Activated CD4-positive, alpha-beta T cell treated with anti-CD3 and anti-CD28 coated beads for 48 hours (primary cell): ENCODE measurements around the gene VDR.

ENCODE experiments used
- DNase-seq: peaks from one replicate; pipeline ENCODE4 v3.0.0-alpha.2; 2020

VDR gene

DNA sequence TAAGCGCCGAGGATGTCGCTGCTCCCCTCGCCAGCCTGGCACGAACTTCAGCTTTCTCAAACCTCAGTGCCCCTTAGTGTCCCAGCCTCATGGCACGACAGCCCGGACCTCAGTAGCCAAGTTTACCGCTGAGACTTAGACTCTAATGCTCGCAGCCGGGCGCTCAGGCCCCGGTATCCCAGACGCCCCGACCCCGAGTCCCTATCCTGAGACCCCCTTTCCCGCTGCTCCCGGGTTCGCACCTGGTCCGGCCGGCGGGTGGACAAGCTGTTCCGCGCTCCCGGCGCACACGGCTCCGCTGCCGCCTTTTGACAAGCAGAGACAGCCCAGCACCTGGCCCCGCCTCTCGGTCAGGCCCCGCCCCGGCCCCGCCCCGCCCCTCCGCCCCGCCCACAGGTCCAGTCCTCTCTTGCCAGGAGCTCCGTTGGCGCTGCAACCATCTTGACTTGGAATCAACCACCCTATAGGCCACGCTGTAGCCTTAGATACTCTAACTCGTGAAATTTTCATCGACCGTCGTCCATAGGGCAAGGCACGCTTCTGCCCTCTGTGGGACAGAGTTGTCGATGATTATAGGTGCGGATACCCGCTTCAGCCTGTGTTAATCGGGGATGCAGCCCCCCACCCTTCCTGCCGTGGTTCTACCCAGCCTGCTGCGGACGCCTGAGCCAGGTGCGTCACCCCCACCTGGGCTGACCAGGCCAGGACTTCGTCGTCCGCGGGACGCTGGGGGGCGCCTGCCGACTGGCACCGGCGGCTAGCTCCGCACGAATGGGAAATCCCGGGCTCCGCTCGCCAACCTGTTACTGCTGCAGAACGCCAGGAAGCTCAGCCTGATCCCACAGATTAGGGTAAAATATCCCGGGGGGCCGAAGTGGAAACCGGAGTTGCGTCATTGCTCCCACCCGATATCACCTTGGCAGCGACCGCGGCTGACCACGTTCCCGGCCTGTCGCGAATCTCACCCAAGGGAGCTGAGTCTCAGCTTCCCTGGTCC, at the start of gene VDR:
Gene VDR (minus strand): TSS at position 282 of the 997 bp plus-strand sequence. CDS start 25,881 bp downstream, outside the sequence.
- peak; percentile 83 for DNase-seq

DNA sequence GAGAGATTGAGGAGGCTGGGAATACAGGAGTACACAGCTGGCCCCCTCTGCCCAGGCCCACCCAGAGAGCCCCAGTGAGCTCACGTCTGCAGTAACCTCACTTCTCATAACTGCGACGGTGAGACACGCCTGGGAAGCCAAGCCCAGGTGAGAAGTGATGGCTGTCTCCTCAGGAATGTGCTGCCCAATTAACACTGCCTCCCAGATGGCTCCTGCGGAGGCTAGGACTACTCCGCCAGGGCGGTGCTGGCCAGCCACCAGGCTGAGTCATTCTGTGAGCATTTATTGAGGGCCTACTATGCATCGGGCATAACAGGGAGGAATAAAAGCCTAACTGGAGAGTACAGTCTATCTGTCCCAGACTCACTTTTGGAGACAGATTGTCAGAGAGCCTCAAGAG, 49.3 kb upstream of the VDR start:
- DNase-seq: no peak

DNA sequence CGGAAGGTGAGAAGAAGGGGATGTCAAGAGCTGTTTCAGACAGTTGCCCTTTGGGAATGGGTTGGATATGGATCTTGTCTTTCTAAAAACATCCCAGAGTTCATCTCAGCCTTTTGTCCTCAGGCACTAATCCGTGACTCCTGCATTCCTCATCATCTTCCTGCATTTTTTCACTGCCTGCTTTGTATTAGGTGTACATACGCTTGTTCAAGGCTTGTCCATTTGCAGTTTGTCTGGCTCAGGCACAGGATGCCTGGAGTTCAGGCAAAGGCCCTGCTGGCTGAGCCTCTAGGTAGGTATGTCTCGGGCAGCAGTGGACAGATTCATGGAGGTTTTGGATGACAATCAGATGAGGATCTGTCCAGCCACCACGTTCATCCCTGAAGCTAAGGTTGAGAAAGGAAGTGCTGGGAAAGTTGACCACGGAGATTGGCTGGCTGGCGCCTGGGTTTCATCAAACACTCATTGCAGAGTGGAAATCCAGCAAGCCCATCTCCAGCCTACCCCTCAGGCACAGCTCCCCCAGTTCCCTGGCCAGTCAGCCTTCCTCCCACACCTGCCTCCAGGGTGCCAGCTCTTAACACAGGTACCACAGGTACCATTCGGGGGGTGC, 46.2 kb upstream of the VDR start:
- no peak for DNase-seq

DNA sequence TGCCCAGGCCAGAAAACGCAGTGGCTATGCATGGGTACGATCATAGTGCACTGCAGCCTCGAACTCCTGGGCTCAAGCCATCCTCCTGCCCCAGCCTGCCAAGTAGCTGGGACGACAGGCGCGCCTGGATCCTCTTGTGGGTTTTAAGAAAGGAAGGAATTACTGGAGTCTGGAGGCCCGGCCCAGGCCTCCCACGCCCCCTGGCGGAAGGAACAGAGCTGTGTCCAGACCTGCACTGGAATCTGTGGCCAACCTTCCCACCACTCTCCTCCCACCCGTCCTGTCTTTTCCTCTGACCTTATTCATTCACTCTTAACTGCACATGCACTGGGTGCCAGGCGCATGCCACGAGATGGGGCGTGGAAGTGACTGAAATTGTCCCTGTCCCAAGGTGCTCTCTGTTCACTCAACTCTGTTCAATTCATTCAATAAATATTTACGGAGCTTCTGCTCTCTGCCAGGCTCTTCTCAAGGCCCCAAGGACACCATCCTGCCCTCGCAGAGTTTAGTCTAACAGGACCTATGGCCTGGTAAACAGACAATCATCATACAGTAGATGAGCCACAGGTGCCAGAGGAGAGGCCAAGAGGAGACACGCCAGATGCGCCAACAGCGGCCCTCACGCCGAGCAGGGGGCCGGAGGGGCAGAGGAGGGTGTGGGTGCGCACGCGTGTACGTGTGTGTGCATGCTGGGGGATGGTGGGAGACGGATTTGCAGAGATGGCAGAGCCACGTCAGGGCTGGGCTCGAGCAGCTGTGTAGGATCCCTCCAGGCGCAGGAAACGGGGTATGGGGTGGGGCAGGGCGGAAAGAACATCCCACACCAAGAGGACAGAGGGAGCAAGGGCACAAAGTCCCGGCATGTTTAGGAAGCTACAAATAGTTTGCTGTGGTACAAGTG, 44.9 kb upstream of the VDR start:
- peak; percentile 71 for DNase-seq

DNA sequence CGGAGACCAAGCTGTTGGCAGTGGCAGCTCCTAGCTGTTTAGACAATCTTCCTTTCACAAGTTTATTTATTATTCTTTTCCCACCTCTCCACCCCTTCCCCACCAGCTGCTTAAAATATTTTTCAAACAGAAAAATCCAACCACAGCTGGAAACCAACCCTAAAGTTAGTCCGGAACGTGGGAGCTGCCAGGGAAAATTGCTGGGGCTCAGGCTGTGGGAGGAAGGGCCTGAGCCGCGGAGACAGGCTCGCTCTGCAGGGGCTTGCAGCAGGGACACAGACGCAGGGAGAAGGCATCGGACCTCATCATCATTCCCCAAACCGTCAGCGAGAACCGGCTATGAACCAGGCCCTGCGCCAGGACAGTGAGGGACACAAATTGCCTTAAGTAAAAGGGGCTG, 42.5 kb upstream of the VDR start:
- no peak for DNase-seq

DNA sequence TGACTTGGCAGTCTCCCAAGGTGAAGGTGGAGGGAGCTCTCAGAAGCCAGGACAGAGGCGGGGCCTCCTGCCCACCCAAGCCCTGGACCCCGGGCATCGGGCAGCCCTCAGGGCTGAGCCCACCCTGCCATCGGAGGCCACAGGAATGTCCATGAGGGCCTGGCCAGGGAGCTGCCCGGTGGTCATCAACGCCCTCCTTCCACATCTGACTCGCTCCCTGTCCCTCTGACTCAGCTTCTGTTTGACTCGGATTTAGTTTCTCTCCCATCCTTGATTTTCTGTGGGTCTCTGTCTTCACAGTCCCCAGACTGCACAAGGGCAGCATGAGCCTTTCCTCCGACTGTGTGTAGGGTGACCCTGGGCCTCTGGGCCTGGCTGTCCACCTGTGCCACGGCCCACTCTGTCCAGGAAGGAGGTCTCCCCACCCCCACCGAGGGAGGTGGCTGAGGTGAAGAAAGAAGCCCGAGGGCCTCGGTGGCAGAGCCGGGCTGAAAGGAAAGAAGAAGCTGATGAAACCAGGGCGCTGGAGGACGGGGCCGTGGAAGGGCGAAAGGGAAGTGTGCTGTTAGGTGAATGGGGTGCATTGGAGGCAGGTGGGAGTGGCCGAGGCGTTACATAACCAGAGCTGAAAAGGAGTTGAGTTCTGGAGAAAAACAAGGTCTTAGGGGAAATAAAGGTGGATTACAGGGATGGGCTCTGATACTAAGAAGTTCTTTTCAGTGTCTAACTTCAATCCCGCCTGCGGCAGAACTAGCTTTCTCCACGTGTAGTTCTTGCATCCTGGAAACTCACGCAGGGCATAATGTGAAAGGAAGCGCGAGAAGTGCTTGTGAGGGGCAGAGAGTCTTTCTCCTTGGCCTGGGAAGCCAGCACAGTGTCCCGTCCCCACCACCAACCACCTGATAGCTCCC, 41.9 kb upstream of the VDR start:
- no peak for DNase-seq

DNA sequence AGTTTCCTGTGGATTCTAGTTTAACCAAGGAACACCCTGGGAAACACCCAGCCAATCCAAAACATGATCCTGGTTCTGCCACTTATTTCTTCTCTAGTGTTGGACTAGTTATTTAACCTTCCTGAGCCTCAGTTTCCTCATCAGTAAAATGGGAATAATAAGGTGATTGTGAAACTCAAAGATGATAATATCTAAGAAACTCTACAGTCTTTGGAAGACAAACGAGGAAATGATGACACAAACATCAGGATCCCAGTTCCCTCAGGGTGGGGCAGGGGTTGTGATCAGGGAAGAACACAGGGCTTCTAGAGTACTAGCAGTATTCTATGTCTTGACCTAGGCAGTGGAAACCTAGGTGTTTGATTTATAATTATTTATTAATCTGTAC, 40.5 kb upstream of the VDR start:
- no peak for DNase-seq

DNA sequence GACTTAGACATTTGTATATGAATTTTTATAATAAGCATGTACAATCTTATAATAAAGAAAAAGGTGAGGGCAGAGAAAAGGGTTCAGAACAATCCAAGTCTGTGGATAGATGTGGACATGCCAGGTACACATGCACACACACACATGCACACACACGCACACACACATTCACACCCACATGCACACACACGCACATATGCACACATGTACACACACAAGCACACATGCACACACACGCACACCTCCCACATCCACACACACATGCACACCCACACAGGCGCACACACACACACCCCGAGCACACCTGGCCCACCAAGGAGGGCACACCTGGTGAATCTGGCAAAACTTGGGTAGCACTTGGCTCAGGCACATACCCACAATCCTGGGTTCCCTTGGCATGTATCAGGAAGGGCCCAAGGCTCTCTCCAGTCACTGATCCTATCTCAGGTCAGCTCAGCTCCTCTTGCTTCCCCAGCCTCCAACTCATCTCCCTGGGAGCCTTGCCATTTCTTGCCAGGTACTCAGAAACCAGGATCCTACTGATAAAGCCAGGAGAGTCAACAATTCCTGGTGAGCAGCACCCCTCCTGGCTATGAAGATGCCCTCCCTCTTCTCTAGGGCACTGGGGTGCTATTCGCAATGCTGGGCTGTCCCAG, 40.0 kb upstream of the VDR start:
- DNase-seq: no peak

DNA sequence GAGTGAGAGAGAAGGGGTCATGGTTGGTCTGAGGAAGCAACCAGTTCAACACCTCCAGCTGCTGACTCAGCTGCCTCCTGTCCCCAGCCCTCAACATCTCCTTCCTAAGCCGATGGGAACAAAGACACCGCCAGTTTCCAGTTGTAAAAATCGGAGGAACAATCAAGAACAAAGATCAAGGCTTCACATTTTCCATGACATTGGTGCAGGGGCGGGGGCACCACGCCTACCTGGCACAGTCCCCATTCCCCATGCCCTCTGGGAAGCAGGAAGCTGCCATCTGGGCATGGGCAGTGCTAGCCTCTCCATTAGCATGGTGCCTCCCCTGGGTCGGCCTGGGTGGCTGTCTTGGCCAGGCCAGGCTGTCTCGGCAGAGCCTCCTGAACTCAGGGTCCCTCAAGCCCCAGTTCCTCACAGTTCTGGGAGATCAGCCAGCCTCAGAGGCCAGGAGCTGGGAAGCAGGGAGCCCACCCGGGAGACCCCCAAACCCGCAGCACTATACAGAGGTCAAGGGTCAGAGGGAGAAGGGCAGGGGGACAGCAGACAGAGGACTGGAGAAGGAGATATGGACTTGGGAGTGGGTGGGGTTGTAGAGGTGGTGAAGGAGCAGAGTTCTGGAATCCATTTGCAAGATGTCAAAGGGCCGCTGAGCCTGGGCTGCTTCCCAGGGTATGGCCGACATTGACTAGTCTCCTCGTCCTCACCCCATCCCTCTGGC, 39.0 kb upstream of the VDR start:
- no peak for DNase-seq

DNA sequence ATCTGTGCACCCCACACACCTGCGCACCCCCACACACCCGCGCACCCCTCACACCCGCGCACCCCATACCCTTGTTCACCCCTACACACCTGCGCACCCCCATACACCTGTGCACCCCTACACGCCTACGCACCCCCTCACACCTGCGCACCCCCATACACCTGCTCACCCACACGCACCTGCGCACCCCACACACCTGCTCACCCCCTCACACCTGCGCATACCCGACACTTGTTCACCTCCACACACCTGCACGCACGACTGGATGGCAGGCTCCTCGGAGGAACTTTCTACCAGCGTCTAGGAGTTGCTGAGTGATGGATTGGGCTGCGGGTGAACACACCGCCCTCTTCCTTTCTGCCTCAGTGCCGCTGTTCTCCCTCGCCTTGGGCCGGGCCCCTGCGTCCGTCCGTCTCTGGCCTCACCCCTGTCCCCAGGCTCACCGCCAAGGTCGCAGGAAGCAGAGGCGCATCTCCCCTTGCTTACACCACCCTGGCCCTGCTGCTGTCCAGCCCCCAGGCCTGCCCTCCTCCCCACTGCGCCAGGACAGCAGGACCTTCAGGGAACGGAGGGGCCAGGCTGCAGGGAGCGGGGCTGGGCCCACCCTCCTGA, 37.9 kb upstream of the VDR start:
- DNase-seq: no peak

DNA sequence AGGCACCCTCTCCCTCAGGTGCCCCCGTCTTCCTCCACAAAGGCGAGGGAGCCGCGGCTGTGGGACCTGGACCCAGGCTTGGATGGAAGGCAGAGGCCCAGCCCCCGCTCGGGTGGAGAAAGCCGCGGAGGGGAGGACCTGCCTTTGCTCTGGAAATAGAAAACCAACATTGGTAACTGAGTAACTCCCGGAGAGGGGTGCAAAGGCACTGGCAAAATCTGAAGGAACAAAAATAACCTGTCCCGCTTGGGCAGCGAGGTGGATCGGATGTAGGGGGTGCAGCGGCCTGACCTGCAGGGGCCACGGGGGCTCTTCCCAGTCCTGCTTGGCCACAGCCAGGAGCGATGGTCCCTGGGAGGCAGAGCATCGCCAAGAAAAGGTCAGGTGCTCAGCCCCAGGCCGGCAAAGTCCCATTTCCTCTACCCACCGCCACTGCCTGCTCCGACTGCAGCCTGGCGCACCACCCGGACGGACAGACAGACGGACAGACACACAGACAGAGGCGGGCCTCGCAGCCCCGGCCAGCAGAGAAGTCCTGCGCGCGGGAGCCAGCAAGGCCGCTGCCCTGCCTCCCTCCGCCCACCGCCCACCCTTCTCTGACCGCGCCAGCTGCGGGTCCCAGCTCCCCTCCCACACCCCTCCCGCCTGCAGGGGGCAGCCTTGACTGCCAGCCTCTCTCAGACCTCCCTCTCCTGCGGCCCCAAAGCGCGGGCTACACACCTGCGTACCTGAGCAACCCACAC, 37.2 kb upstream of the VDR start:
- DNase-seq: peak; percentile 64

DNA sequence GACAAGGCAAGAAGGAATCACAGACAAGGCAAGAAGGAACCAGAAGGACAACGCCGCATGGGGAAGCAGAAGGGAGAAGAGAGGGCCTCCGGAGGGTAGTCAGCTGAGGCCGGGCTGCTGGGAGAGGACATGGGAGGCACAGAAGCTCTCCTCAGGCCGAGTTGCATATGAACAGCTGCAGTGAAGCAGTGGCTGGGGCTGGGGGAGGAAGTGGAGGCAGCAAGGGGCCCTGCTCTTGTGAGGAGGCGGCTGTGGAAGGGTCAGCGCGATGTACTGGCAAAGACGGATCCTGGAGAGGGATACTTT, 36.6 kb upstream of the VDR start:
- no peak for DNase-seq

DNA sequence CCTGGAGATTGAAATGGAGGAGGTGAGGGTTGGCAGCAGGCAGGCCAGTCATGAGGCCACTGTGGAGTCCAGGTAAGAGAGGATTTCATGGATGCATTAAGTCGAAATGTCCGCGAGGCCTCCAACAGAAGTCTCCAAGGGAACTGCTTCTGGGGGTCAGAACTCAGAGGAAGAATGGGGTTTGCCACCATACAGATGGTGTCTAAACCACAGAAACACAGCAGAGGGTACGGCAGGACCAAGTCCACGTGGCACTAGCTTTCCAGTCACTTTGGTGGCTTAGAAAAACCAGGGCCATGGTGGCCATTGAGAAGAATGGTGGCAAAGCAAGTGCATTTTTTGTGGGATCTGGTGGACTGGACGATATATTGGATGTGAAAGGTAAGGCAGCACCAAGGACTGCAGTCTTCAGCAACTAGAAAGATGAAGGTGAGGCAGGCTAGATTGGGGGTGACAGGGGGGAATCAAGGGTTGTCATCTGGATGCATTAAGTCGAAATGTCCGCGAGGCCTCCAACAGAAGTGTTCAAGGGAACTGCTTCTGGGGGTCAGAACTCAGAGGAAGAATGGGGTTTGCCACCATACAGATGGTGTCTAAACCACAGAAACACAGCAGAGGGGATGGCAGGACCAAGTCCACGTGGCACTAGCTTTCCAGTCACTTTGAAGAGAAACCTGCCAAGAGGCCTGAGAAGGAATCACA, 36.1 kb upstream of the VDR start:
- no peak for DNase-seq

DNA sequence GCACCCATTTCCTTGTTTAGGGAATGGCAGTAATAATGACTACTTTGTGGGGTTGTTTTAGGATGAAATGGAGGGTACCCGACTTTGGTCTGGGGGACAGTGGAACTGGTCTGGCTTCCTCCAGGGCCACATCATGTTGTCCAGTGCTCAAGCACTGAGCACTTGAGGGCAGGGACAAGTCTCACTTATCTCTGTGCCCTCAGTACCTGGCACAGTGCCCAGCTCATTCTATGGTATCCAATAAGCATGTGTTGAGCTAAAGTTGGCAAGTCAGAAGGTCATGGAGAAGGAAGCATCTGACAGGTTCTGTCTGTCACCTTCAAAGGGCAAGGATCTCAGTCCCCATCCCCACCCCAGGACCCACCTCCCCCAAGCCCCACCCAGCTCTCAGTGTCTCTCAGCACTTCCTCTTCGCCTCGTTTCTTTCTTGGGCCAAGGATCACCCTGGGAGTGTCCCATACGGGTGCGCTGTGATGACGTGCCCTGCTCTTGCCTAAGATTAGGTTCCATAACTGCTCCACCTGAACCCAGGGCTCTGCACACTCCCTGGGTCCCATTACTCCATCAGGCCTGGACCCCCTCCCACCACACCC, 34.3 kb upstream of the VDR start:
- DNase-seq: no peak

DNA sequence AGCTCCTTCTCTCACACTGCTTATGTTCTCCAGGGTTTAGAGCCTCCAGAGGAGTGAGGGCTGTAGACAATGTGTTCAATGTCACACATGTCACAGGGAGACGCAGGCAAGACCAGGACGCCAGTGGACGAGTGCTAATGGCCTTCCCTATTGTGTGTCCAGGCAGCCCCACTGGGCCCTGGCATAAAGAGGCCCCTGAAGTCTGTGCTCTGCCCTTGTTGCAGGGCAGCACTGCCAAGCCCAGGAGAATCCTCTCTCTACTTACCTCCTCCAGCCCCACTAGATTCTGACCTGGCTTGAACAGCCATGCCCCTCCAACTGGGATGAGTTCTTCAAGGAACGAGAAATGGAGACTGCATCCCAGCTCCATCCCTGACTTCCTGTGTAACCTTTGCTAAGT, 33.8 kb upstream of the VDR start:
- no peak for DNase-seq

DNA sequence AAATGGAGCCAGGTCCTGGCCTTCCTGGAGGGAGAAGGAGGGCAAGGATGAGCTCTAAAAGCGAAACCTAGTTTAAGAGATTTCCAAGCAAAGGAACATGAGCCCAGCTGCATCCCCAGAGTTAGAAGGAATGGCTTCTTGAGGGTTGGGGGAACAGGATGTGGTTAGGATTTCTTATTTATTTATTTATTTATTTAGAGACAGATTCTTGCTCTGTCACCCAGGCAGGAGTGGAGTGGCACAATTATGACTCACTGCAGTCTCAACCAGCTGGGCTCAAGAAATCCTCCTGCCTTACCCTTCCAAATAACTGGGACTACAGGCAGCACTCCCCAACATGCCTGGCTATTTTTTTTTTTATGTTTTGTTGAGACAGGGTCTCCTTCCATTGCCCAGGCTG, 33.3 kb upstream of the VDR start:
- no peak for DNase-seq

DNA sequence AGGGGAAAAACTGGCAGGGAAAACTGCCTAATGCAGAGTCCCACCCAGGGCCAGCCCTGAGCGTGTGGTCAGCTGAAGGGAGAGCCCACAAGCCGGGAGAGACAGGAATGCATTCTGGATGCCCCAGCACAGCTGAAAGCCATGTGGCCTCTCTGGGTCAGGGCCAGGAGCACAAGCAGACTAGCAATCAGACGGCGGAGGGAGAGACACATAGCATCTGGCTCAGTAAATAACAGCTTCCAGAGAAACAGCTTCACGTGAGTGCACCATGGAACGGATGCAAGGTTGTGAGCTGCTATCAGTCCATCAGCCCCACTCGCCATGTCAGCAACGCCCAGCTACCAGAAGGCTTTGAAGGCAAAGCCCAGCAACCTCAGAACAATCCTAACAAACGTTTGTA, 30.4 kb upstream of the VDR start:
- DNase-seq: no peak

DNA sequence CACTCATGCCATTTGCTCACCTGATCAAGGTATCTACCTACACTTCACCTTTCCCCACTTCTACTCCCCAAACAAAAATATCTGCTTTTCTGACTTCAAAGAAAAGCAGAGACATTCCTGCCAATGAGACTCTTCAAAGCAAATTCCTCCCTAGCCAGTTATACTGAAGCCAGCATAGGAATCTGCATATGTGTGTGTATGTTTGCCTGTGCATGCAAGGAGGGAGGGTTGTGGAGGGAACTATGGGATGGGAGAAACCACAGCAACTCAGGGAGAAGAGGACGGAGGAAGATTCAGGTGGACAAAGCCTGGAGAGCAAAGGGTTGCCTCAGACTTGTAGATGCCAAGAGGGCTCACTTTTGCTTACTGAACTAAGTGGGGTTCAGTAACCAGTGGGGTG, 26.4 kb upstream of the VDR start:
- DNase-seq: no peak

DNA sequence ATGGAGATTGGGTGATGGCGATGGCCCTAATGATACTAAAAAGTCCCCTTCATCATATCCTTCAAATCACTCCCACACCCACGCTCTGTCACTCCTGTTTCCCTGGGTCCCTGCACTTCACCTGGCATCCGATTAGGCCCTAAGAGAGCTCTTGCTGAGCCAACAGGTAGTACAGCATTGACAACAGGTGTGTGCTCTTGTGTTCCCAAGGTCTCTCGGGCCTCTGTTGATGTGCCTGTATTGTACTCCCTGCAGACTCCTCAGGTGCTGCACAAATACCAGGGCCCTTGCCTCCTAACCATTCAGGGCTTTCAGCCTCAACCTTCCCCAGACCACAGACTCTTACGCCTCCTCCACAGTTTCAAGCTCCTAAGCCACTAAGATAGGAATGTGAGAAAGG, 25.8 kb upstream of the VDR start:
- DNase-seq: no peak
